HG03139 (cell line): ENCODE results near the gene HYDIN.

ENCODE experiments used
- ATAC-seq: cut with Tn5 transposase; IDR thresholded peaks from one replicate; pipeline ENCODE4 v1.9.1; 2021; ENCODE audit not compliant: unreplicated experiment

The HYDIN gene

DNA sequence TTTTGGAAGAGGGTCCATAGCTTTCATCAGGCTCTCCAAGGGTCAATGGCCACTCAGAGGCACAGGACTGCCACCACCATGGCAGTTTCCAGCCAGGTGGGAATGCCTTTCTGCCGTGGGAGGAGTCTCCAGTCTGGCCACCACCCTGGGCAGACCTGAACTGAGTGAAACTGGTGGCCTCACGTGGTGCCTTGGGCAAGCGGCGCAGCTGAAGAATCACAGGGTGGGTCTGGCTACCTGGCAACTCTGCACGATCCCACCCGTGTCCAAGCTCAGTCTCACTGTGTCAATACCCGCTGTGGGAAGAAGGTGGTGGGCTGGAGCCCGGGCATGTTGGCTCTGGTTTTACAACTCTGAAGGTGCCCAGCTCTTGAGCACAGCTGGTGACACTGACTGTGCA, 461.4 kb downstream of the HYDIN start:
- ATAC-seq = no peak

DNA sequence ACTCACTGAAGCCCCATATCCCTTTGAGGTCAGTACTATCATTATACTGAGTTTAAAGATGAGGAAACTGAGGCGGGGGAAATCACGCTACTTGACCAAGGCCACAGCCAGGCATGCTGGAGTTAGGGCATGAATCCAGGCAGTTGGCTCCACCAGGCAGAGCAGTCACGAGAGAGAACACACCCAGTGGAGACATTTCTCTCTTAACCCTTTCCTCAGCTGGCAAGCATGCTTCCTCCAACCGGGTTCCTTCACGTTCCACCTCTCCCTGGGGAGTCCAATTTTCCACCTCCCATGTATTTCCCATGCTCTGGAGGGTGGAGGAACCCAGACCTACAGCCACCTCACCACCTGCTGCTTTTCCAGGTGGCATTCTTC, 462.3 kb downstream of the HYDIN start:
- no peak for ATAC-seq

GRCh38 chr16:70767377-70768202, 462.9 kb downstream of the HYDIN start:
- ATAC-seq = no peak

- ATAC-seq = no peak
These were observed 463.9 kb downstream of the HYDIN start for GRCh38 chr16:70766658-70767057.

- ATAC-seq = no peak
These were observed 464.3 kb downstream of the HYDIN start for GRCh38 chr16:70766176-70766575.

- no peak for ATAC-seq
These were observed 465.0 kb downstream of the HYDIN start for GRCh38 chr16:70765491-70765890.

DNA sequence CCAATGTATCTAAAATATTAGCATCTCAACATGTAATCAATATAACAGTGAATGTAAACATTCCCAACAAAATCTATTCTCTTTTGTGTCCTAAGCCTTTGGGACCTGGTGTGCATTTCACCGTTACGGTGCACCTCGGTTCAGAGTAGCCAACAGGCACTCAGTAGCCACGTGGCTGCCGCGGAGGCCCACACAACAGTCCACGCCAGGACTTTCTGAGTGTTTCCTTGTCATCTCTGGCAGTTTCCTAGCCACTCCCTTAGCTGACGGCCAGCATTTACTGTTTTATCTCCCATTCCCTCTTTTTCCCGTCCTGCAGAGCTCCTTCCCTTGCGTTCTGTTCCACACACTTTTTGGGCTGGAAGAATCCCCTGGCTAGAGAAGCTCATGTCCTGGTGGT, 465.9 kb downstream of the HYDIN start:
- ATAC-seq = no peak

- no peak for ATAC-seq
These were observed 470.3 kb downstream of the HYDIN start for GRCh38 chr16:70760221-70760620.

- no peak for ATAC-seq
These were observed 470.9 kb downstream of the HYDIN start for GRCh38 chr16:70759666-70760065.

DNA sequence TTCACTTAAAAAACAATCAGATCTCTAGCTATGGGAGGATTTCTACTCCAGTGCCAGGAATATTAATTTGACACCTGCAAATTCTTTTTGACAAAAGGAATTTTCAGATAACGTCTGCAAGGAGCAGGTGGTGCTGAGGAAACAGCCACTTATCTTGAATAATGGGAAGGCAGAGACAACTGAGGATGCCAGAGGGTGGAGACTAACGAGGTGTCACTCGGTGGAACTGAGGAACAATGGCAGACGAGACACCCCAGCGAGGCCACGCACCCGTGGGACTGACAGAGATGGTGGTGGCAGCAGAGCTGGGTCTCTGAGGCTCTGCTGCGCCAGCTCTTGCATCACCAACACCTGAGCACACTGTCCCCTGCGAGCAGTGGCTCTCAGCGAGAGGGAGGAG, 471.7 kb downstream of the HYDIN start:
- ATAC-seq = no peak
